ENCODE data around the gene F3.

F3 gene

GRCh38 chr1:94527447-94528031 lies 14.0 kb downstream of the F3 start:
- no peak for DNase-seq (ENCODE audit: low spot score)

DNA sequence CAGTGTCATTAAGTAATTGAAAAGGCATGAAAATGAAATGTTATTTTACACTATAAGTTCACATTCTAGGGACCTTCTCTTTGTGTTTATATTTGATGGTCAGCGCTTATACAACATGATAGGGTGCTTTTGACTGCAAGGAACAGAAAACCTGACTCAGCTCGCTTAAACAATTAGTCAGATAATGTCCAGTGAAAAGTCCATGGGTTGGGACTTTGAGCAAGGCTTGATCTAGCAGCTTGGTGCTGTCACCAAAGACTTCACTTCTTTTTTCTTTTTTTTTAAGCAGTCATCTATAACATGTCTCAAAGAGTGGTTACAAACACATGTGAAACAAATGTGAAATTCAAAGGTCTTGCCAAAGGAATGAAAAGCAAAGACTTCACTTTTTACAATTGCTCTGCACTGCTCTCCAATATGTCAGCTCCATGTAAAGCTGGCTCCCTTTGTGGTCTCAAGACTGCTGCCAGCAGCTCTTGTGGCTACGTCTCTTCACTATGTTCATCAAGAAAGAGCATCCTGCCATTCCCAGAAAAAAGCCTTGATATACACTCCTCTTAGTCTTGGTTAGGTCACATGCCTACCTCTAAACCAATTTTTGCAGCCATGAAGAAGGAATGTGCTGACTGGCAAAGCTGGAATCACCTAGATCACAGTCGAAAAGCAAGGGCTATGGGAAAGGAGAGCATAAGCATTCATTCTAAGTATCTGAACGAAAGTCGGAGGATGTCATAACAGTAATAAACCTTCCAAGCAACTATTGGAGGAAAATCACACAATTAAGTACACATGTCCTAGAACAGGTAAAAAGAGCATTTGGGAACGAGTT lies 15.2 kb downstream of the F3 start:
- no peak for DNase-seq (ENCODE audit: low spot score)

- no peak for DNase-seq (ENCODE audit: low spot score)
Observed at GRCh38 chr1:94524531-94524930, 17.0 kb downstream of the F3 start.

- DNase-seq (ENCODE audit: low spot score): no peak
Observed at GRCh38 chr1:94522304-94522703, 19.3 kb downstream of the F3 start.

- DNase-seq (ENCODE audit: low spot score): no peak
Observed at GRCh38 chr1:94519351-94519750, 22.2 kb downstream of the F3 start.

DNA sequence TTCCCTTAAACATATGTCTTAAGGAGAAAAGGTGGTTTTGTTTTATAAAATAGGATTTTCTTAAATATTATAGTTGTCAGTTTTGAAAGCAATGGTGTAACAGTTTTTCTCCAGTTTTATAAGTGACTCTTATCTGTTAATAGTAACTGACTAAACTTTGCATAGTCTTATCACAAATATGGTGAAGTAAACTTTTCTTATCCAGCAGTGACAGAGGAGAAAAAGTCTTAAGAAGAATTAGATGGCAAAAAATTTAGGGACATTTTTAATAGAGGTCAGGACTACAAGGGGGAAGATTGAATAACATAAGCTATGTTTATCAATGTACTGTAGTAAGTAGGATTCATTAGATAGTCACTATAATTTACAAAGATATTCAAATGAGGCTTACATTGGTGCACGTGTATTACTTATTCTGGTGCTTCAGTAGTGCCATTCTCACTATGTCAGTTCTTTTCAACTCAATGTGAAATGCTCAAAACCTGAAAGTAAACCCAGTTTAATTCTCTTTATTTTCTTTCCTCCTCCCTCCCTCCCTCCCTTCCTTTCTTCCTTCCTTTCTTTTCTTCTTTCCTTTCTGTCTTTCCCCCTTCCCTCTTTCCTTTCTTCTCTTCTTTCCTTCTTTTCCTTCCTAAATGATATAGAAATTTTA lies 26.1 kb downstream of the F3 start:
- no peak for DNase-seq (ENCODE audit: low spot score)

DNA sequence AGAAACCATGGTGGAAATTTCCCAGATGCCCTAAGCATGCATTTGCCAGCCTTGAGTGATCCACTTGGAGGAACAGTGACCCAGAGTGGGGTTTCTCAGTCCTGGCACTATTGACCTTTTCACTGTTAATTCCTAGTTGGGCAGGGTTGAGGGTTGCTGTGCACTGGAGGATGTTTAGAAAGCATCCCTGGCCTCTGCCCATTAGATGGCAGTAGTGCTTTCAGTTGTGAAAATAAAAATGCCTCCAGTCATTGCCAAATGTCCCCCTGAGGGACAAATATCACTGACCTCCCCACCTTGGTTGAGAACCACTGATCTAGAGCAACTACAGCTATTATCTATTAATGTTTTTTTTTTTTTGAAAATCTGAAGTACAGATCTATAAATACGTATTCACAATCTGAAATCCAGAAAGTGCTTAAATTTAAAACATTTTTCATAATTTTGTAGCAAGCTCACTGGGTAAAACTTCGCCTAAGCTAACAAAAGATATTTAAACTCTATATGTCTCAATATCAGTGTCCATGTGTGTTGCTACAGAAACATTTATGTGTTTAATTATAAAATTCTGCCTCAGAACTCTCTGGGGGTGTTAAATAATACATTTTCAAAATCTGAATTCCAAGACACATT lies 27.3 kb downstream of the F3 start:
- peak; percentile 49 for DNase-seq (ENCODE audit: low spot score)

DNA sequence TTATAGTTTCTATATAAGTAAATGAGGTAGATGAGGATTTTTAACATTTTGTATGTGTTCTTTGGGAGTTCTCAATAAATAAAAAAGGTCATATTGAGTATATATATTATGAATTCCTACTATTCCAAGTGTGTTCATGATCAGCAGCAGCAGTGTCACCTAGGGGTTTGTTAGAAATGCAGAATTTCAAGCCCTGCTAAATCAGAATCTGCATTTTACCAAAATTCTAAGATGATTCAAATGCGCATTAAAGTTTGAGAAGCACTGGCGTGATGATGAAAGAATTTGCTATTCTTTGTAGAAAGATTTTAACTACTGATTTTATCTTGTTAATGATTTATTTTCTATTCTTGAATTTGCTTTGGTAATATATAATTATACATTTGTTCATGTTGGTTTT lies 28.7 kb downstream of the F3 start:
- no peak for DNase-seq (ENCODE audit: low spot score)

DNA sequence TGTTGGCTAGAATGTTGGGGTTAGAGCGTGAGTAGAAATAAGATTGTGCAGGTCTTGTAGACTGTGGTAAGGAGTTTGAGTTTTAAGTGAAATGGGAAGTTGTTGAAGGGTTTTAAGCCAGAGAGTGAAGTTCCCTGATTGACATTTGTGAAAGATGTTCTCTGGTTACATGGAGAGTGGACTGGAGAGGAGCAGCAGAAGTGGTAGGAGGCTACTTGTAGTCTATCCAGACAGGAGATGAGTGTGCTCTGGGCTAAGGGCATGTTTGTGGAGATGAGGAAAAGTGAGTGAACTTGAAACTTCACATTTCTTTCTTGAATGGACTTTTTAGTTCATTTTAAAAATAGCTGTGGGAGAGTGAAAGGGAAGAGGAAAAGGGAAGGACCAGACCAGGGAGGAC lies 37.0 kb downstream of the F3 start:
- no peak for DNase-seq (ENCODE audit: low spot score)

GRCh38 chr1:94503153-94503552 lies 38.4 kb downstream of the F3 start:
- DNase-seq (ENCODE audit: low spot score): no peak

DNA sequence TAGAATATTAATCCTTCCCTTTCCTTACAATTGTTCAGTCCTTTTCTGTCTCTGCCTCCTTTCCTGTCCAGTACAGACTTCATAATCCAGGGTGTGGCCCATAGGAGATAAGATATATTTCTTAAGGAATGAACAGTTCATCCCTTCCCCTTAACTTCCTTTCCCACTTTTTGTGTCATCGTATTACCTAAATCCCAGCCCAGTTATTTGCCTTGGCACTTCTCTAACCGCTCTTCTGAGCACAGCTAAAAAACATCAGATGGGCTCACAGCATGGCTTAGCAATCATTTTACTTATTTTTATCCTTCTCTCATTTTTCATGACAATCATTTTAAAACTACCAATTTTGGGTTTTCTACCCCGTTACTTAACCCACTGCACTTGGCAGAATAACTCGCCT lies 39.6 kb downstream of the F3 start:
- DNase-seq (ENCODE audit: low spot score): no peak

- no peak for DNase-seq (ENCODE audit: low spot score)
Observed at GRCh38 chr1:94501426-94501825, 40.1 kb downstream of the F3 start.

GRCh38 chr1:94496076-94496755 lies 45.3 kb downstream of the F3 start:
- no peak for DNase-seq (ENCODE audit: low spot score)

DNA sequence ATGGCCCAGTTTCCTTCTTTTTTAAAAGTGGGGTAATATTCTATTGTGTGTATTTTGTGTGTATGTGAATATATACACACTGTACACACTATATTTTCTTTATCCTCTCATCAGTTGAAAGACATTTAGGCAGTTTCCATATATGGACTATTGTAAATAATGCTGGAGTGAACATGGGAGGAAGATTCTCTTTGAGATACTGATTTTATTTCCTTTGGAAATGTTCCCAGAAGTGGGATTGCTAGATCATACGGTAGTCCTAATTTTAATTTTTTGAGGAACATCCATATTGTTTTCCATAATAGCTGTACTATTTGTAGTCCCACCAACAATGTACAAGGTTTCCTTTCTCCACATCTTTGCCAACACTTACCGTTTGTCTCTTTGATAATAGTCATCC lies 51.0 kb downstream of the F3 start:
- no peak for DNase-seq (ENCODE audit: low spot score)

- DNase-seq (ENCODE audit: low spot score): no peak
Observed at GRCh38 chr1:94486990-94487389, 54.6 kb downstream of the F3 start.

GRCh38 chr1:94481473-94481933 lies 60.1 kb downstream of the F3 start:
- peak; percentile 61 for DNase-seq (ENCODE audit: low spot score)

- DNase-seq (ENCODE audit: low spot score): no peak
Observed at GRCh38 chr1:94479682-94480081, 61.9 kb downstream of the F3 start.
